GM10248 (cell line): ENCODE results near the gene OGFOD2.

Experiments used
- CTCF ChIA-PET: fragments of 300-600 bp; sonication (Branson Sonifier 250); formaldehyde crosslinking; extraction: SDS; loops from one replicate; lab custom pipeline; 2021; ENCODE audit warnings: antibody characterized with exemption; lab: Yijun Ruan, JAX
- POLR2A ChIA-PET: fragments of 350-650 bp; sonication (Branson Sonifier 250); formaldehyde crosslinking; extraction: SDS; loops from one replicate; lab custom pipeline; 2020; ENCODE audit warnings: antibody characterized with exemption; lab: Yijun Ruan, JAX
- DNase-seq: peaks from one replicate; pipeline ENCODE4 v3.0.0; 2012; ENCODE audit errors: extremely low spot score
- CTCF ChIP-seq: IDR thresholded peaks from 2 replicates; pipeline ENCODE4 v1.5.1; 2012; ENCODE audit warnings: mild to moderate bottlenecking, low read depth; ENCODE audit errors: extremely low read depth, missing control alignments, control extremely low read depth

The OGFOD2 gene

GRCh38 chr12:123024819-123025391, 49.9 kb downstream of the OGFOD2 start:
- ChIA-PET POLR2A (interaction anchor here (0.7 kb wide), 1 partner anchor 160 kb away, joined by 3 read pairs; no protein-coding TSS in a partner anchor), CTCF (interaction anchor here (2.2 kb wide), 1 partner anchor 19 kb away, joined by 6 read pairs; no protein-coding TSS in a partner anchor)
- no peak for DNase-seq
- TF ChIP-seq CTCF = no peak

GRCh38 chr12:123026094-123026853, 51.2 kb downstream of the OGFOD2 start:
- no peak for TF ChIP-seq CTCF
- ChIA-PET POLR2A (no interaction called here), CTCF (interaction anchor here (1.2 to 2.3 kb wide), 3 partner anchors 17 to 212 kb away, joined by 3 to 6 read pairs (median 5); no protein-coding TSS in a partner anchor)
- DNase-seq = no peak

- CTCF ChIA-PET = interaction anchor here (1.1 to 2.3 kb wide), 4 partner anchors 13 to 210 kb away, joined by 3 to 6 read pairs (median 4); no protein-coding TSS in a partner anchor
These were observed 52.8 kb downstream of the OGFOD2 start for GRCh38 chr12:123027726-123028445.

GRCh38 chr12:123028475-123028874, 53.4 kb downstream of the OGFOD2 start:
- ChIA-PET POLR2A (no interaction called here), CTCF (interaction anchor here (1.1 to 2.3 kb wide), 3 partner anchors 13 to 210 kb away, joined by 3 to 6 read pairs (median 3); no protein-coding TSS in a partner anchor)
- TF ChIP-seq CTCF = no peak
- no peak for DNase-seq

More at GRCh38 chr12:123027726-123028445, 52.8 kb downstream of the OGFOD2 start:
- no peak for TF ChIP-seq CTCF
- POLR2A ChIA-PET = no interaction called here
- no peak for DNase-seq

GRCh38 chr12:123029550-123029949, 54.5 kb downstream of the OGFOD2 start:
- TF ChIP-seq CTCF = no peak
- no peak for DNase-seq
- ChIA-PET POLR2A (no interaction called here), CTCF (interaction anchor here (0.6 kb wide), 1 partner anchor 18 kb away, joined by 3 read pairs; no protein-coding TSS in a partner anchor)
